EL (cell line): ENCODE data around the gene SZT2.

Experiments used
- DNase-seq: peaks from one replicate; pipeline ENCODE4 v3.0.0-alpha.2; 2016

The SZT2 gene

GRCh38 chr1:43426221-43426620 lies 36.5 kb downstream of the SZT2 start:
- no peak for DNase-seq

DNA sequence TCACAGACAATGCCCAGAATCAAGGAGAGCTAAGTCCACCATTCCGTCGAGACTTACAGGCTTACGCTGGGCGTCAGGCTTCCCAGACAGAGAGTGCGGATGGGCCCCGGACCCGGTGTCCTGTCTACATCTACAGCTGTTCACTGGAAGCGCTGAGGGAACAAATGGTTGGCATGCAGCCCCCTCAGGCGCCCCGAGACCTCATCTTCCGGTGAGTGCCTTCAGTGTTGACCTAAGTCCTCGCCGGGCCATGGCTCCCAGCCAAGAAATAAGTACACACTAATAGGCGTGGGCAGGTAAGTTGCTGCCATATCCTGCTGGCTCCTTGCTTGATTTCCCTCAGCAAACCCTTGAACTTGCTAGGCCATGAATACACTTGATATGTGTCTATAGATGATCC lies 37.8 kb downstream of the SZT2 start:
- no peak for DNase-seq

DNA sequence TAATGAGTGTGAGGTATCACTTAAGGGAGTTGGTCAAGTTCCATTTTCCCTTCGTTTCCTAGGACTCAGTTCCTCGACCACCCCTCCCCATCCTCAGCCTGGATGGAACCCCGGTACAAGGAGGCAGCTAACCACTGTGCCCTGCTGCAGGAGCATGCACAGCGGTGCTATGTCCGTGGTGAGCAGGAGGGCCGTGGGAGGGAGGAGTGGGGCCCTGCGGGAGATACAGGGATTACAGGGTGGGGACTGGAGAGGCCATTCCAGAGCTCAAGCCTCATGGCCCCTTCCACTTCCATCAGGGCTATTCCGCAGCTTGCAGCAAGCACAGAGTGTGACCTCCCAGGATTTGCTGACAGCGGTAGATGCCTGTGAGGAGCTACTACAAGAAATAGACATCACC lies 38.2 kb downstream of the SZT2 start:
- no peak for DNase-seq

- DNase-seq: no peak
Measured at GRCh38 chr1:43430831-43431230, 41.1 kb downstream of the SZT2 start.

DNA sequence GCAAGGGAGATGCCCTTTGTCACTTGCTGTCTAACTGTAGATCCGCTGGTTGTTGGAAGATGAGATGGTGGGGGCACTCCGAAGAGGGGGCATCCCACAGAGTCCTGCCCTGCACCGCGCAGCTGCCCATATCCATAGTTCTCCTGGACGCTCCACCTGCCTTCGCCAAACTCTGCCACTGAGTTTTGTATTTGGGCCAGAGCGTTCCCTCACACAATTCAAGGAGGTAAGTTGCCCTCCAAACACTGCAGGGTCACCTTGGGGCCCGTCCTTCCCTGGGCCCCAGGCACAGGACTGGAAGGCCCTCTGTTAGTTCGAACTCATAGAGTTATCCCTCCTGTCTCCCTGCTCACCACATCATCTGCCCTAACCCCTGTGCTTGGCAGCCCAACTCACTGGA lies 42.0 kb downstream of the SZT2 start:
- DNase-seq: no peak

- DNase-seq: no peak
Measured at GRCh38 chr1:43432171-43432860, 42.6 kb downstream of the SZT2 start.

DNA sequence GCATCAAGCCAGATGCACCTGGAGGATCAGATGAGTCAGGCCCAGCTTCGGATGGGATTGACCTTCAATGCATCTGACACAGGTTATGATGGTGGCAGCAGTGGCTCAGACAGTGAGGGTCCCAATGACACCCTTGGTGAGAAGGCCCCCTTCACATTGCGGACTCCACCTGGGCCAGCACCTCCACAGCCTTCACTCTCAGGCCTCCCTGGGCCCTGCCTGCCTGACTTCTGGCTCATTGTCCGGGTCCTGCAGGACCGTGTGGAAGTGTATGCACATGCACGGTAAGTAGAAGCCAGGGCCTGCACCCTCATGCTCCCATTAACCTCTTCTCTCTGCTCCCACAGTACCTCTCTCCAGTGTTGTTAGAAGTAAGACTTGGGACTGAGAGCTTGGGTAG lies 43.2 kb downstream of the SZT2 start:
- DNase-seq: no peak

GRCh38 chr1:43434256-43434655 lies 44.6 kb downstream of the SZT2 start:
- DNase-seq: no peak

DNA sequence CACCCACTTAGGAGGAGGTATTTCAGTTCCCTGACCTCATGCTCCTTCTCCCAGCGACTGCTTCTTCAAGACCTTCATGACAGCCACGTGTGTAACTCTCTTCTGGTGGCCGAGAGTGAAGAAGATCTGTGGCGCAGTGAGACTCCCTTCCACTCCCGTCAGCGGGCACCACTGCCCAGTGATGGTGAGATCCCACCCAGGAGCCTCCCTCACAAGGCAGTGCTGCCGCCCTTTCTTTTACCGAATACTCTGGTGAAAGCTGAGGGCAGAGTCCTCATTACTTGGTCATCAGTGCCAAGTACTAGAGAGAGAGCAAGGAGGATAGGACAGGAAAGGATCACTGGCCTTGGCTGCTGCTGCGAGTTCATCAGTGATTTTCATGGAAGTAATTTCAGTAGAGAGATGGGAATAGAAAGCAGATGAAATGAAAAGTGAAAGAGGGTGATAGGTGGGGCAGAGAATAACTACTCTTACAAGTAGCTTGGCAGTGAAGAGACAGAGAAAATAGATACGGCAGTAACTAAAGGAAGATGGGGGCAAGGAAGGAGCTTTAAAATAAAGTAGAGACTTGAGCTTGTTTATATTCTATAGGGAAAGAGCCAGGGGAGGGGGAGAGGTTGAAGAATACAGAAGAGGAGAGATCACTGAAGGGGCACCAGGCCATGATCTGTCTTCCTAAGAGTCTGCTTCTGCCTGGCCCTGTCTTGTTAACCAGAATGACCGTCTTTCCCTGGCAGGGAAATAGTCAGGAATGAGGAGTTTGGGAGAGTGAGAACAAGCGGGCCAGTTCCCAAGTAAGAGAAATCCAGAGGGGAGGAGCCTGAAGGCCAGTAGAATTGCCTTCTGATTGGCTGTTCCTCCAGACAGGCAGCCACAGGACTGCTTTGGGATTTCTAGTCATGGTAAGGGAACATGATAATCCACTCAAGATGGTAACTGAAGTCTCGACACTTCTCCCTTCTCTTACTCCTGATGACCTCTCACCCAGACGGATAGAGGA lies 45.7 kb downstream of the SZT2 start:
- DNase-seq: no peak

DNA sequence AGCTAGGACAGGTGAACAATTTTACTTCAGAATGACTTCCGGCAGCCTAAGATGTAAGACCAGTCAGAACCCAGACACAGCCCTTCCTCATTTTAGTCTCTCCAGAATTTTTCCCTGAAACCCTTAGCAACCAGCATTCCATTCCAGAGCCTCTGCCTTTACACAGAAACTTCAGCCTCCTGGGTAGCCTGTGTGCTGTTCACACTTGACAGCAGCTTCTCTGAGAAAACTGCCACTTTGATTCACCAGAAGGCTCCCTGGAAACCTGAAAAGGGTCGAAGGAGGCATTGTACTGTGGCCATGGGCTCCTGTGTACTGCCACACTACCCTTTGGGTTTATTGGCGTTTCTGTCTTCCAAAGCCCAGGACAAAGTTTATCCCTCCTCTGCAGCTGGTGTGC lies 46.7 kb downstream of the SZT2 start:
- no peak for DNase-seq

DNA sequence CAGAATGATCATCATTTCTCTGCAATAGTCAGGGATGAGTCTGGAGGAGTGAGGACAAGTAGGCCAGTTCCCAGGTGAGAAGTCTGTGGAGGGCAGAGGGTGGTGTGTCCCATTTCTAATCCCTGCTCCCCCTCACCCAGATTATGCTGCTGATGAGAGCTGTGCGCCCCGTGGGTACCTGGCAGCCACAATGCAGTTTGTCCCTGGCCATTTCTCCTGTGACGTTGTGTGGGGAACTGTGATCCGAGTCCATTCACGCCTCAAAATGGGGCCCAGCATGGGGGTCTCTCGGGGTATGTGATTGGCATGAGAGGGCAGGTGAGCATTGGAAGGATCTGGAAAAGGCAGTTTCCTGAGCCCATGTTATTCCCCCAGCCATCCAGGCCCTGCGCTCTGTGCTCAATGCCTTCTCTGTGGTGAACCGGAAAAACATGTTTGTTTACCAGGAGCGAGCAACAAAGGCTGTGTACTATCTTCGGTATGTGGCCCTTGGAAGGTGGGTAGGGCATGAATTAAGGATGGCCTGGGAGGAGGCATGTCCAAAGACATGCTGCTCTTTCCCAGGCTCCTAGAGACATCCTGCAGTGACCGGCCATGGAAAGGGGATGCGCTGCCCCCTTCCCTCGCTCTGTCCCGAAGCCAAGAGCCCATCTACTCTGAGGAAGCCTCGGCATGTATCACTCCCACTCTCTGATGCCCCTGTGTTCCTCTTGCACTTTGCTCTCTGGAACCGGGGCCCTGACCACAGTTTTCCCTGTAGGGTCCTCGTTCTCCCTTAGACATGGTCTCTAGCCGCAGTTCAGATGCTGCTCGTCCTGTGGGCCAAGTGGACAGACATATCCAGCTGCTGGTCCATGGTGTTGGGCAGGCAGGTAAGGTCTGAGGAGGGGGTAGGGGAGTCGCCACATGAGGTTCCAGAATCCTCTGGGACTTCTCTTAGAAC lies 47.6 kb downstream of the SZT2 start:
- no peak for DNase-seq

- no peak for DNase-seq
Measured at GRCh38 chr1:43438006-43438405, 48.3 kb downstream of the SZT2 start.

DNA sequence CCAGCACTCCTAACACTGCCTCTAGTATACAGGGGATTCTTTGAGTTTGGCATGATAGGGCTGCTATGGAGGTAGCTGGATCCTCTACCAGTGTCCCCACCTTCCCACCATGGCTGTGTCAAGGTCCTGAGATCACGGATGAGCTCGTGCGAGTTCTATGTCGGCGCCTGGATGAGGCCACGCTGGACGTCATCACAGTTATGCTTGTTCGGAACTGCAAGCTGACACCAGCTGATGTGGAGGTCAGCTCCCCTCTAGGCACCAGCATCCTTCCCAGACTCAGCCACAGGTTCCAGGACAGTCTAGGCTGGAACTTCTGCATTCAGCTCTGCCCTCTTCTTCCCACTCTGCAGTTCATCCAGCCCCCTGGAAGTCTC lies 48.9 kb downstream of the SZT2 start:
- no peak for DNase-seq

DNA sequence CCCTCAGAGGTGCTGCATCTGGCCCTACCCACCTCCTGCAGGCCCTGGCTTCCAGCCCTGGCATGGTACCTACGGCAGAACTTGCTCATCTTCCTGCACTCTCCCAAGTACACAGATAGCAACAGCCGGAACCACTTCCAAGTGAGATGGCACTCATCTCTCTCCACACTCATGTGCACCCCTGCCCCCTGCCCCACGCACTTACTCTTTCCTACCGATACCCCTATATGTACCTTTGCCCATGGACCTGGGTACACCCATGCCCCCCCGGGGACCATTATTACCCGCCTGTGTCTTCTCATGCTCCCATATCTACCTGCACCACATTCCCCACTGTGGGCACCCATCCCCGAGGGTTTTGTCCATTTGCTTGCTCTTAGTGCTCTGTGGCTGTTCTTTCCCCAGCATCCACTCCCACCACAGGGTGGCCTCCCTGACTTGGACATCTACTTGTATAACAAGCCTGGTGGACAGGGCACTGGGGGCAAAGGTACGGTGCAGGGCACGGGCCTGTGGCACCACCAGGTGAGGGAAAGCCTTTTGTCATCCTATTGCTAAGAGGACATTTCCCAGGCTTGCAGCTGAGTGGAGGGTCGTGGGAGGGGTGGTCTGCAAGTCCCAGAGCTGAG lies 49.4 kb downstream of the SZT2 start:
- DNase-seq: no peak

DNA sequence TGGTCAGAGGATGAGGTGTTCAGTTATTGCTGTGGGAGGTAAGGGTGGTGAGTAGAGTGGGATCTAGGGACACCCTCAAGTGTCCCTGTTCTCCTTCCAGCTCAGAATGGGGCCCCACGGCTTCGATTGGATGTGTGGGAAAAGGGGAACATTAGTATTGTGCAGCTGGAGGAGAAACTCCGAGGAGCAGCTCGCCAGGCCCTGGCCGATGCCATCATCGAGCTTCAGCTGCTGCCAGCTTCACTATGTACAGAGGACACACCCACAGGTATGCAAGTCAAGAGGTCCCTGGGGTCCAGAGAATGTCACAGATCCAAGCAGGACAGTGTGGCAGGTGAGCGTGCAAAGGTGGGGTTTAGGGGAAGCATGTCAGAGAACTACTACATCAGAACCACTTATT lies 50.1 kb downstream of the SZT2 start:
- DNase-seq: no peak

GRCh38 chr1:43440358-43440757 lies 50.7 kb downstream of the SZT2 start:
- DNase-seq: no peak

- DNase-seq: no peak
Measured at GRCh38 chr1:43441166-43441893, 51.6 kb downstream of the SZT2 start.

GRCh38 chr1:43441894-43442637 lies 52.4 kb downstream of the SZT2 start:
- no peak for DNase-seq

DNA sequence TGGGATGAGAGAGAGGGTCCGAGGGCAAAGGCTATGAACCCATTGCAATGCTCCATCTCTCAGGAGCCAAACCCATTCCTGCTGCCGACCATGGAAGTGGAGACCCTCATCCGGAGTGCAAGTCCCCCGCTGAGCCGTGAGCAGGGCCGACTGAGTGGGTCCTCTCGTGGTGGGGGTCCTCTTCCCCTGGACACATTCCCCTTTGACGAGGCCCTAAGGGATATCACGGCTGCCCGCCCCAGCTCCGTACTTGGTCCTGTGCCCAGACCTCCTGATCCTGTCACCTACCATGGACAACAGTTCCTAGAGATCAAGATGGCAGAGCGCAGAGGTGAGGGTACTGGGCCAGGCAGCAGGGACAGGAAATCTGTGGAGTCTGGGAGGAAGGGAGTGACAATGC lies 53.1 kb downstream of the SZT2 start:
- DNase-seq: no peak

DNA sequence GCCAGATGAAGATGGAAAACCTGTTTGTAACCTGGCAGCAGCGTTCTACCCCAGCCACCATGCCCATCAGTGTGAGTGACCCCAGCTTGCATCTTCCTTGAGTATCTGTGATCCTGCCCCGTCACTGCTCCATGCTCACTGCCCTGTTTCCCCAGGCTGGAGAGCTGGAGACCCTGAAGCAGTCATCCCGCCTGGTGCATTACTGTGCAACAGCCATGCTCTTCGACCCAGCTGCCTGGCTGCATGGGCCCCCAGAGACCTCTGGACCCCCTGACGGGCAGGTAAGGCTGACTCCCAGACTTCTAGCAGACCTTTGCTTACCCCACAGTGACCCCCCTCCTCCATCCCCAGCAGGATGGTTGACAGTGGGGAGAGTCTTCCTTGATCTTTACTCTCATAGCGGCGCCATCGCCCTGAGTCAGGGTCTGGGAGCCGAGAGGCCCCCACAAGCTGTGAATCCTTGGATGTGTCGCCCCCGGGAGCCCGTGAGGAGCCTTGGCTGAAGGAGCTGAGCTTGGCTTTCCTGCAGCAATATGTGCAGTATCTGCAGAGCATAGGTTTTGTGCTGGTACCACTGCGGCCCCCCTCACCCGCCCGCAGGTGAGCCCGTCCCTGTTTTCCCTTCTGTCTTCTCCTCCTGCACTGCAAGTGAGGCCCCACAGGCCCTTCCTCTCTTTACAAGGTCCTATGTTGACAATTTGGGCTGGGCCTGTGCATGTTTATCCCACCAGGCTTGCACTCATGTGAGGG lies 53.7 kb downstream of the SZT2 start:
- no peak for DNase-seq
